GM21737 (cell line): ENCODE data around the gene SPNS3.

Experiments
- ATAC-seq: cut with Tn5 transposase; IDR thresholded peaks from one replicate; pipeline ENCODE4 v1.9.1; 2021; ENCODE audit warnings: mild to moderate bottlenecking, moderate library complexity; ENCODE audit not compliant: unreplicated experiment

The SPNS3 gene

DNA sequence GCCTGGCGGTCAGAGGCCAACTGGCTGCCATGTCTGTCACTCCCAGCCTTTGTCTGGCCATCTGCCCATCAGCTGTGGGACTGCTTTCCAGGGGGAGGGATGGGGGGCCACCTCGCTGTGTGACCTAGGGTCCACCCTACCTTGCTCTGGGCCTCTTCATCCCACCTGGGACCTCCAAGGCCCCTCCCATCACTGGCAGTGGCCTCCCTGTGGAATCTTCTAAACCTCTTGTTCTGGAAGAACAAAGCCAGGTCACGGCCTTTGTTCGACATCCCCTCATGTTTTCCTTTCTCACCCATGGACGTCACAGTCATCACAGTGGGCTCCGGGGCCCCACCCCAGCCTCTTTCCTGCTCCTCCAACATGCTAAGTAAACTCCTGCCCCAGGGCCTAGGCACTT lies 88.9 kb downstream of the SPNS3 start:
- no peak for ATAC-seq

DNA sequence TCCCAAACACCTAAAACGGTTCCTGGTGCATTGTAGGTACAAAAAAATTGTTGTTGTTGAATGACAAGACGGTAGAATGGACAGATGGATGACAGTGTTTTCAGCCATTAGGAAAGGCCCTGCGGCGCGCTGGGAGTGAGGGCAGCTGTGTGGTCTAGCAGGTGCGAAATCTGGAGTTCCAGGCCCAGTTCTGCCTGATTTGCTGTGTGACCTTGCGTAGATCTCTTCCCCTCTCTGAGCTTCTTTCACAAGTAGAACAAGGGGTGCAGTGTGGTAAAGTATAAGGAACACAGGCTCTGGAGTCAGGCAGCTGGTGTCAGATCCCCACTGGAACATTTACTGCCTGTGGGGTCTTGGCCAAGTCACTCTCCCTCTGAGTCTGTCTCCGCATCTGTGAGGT lies 90.2 kb downstream of the SPNS3 start:
- ATAC-seq, result no peak

DNA sequence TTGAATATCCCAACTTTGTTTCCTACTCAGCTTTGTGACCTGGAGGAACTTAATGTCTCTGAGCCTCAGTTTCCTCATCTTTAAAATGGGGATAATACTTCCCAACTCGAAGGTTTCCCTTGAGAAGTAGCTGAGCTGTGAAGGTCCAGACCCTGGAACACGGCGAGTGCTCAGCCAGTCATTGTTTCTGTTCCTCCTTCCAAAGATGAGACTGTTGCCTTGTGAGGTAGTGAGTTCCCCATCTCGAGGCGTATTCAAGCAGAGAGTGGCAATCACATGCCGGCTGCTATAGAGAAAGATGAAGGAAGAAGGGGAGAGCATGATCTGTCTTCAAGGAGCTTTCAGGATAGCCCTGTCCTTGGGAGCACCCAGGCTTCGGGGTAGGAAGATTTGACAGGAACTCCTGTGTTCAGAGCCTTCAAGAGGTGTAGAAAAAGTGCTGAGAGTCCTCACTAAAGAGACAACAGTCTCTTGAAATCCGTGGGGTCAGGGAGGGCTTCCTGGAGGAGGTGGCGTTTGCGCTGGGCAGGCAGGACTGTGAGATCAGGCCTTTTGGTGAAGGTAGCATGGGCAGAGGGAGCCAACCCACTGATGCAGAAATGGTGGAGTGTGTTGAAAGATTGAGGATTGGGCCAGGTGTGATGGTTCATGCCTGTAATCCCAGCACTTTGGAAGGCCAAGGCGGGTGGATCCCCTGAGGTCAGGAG lies 92.1 kb downstream of the SPNS3 start:
- no peak for ATAC-seq

DNA sequence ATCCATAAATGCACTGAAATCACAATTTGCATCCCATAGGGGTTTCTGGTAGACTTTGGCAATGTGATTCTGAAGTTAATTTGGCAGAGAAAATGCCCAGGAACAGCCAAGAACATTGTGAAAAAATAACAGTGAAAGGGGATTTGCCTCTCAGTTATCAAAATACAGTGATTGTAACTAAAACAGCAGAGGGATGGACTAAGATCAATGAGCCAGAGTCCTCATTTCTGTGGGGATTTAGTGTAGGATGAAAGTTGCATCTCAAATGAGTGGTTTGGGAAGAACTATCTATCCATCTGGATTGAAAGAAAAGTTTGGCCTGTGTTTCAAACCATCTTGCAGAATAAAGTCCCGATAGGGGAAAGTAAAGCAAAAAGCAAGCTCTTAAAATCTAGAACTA lies 93.4 kb downstream of the SPNS3 start:
- no peak for ATAC-seq

DNA sequence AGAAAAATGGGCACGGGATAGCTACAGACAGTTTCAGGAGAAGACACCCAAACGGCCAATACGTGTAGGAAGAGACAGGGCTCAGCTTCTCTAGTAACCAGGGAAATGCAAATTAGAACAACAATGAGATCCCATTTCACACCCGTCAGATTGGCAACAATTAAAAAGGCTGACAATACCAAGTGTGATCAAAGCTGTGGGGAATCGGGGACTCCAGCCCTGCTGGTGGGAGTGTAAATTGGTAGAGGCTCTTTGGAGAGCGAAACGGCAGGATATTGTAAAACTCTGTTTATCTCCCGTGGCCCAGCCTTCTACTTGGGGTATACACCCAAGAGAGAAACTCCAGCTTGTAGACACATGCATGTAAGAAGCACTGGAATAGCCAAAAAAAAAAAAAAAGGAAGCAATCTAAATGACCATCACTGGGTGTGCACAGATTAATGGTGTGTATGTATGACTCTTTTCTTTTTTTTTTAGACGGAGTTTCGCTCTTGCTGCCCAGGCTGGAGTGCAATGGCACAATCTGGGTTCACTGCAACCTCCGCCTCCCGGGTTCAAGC lies 93.9 kb downstream of the SPNS3 start:
- ATAC-seq, result no peak

DNA sequence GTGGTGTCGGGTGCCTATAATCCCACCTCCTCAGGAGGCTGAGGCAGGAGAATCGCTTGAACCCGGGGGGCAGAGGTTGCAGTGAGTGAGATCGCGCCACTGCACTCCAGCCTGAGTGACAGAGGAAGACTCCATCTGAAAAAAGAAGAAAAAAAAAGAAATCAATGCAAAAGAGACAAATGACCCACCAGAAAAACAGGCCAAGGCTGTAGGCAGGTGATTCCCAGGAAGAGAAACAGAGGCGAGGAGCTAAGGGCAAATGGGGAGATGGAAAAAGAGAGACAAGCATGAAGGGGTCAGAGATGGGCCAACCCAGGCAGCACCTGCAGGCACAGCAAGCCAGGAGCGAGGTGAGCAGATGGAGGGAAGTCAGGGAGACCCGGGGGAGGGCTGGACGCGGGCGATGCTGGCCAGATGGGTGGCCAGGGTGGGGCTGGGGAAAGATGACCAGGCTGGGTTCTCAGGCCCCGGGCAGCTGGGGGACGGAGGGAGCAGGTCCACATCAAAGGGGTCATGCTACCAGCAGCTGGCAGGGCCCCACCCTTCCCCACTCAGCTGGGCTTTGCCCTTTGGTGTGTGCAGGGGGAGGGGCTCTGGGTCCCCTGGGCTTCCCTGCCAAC lies 95.9 kb downstream of the SPNS3 start:
- no peak for ATAC-seq

DNA sequence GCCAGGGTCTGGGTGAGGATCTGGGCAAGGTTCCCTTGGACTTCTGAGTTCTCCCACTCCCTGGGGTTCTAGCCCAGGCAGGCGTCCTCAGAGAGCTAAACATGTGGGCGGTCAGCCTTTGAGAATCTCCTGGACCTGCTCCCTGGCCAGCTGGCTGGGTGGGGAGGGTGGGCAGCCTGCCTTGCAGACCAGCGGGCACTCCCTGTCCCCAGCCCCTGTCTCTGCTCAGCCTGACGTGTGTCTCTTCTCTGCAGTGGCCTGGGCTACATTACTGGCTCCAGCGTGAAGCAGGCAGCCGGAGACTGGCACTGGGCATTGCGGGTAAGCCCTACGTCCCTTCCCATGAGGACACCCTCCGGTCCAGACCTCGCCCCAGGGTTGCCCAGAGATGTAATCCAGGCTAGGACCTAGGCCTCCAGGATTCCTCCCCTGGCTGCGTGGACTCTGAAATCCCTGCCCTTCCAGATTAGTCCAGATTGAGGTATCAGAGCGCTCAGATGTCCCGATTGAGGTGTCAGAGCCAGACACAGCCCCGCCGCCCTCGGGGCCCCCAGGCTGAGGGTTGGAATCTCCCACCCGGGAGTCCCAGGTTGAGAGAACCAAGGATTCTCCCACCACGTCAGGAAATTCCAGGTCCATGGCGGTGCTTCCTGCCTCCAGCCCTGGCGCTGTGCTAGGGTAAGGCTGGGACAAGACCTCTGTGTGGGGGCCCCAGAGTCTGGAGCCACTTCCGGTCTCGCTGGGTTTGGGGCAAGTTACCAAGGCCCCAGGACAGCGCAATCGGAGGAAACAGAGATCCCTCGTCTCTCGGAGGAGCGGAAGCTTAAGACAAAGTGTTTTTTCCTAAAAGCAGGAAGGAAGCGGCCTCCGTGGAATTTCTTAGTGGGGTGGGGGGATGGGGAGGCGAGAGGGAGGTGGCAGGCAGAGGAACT lies 97.3 kb downstream of the SPNS3 start:
- ATAC-seq, result no peak

DNA sequence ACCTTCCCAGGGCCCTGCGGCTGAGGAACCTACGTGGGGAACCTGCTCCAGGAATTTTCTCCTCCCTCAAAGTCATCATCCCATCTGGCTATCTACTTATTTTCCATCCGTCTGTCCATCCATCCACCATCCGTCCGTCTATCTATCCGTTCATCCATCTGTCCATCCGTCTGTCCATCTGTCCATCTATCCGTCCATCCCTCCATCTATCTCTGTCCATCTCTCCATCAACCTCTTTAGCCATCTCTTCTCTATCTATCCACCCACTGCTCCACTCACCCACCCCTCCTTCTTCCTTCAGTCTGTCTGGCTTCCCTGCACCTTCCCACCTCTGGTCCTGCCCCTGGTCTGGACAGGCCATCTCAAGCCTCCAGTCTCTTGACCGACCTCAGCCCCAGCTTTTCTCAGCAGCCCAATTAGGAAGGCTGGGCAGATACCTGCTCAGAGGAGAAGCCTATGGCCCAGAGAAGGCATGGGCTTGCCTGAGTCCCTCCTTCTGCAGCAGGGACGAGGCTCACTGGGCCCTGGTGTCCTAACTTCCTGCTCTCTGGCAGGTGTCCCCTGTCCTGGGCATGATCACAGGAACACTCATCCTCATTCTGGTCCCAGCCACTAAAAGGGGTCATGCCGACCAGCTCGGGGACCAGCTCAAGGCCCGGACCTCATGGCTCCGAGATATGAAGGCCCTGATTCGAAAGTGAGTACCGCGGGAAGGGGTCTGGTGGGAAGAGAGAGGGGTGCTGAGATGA lies 98.4 kb downstream of the SPNS3 start:
- ATAC-seq, result no peak

DNA sequence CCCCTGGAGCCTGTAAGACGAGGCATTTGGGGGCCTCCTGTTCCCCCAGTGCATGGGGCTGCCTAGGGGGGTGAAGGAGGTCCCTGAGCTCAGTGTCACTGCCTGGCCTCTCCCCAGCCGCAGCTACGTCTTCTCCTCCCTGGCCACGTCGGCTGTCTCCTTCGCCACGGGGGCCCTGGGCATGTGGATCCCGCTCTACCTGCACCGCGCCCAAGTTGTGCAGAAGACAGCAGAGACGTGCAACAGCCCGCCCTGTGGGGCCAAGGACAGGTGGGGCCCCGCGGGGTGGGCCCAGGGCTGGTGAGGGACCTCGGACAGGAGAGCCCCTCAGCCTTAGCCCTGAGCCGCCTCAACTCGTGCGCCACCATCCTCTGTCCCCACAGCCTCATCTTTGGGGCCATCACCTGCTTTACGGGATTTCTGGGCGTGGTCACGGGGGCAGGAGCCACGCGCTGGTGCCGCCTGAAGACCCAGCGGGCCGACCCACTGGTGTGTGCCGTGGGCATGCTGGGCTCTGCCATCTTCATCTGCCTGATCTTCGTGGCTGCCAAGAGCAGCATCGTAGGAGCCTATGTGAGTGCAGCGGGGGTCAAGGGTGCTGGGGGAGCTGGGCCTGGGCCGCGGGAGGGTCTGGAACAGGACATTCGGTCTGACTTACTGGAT lies 99.3 kb downstream of the SPNS3 start:
- ATAC-seq, result no peak

DNA sequence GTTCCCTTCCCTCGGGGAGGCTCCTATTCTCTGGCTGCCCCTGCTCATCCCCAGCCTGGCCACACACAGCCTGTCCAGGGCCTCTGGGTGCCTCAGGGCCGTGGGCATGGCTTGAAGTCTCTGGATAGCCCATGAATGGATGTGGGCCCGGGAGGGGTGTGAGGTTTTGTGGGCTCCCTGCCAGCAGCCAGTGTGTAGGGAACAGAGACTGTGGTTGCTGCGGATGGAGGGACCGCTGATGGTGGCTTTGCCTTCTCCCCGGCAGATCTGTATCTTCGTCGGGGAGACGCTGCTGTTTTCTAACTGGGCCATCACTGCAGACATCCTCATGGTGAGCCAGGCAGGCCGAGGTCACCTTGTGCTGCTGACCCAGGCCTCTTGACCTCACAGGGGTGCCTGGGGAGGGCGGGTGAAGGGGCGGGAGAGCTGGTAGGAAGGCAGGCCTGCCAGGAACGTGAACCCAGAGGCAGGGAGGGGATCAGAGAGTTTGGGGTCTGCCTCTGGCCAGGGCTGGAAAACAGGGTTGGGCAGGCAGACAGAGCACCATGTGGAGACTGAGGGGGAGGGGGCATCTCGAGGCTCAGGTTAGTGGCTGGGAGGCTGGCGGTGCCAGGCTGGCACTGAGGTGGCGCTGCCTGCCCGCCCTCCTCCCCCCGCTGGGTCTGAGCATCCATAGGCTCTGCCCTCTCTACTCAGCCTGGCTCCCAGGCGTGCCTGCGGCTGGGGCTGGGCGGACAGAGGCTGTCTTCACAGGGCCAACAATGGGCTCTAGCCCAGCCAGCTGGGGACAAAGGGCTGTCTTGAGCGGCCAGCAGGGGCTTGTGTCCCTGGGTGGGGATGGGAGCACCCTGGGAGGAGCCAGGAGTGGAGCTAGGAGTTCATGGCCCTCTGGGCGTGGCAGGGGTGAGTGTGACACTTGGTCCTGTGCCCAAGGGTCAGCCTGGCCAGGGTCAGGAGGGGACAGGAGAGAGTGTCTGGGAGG lies 100.1 kb downstream of the SPNS3 start:
- ATAC-seq, result no peak

DNA sequence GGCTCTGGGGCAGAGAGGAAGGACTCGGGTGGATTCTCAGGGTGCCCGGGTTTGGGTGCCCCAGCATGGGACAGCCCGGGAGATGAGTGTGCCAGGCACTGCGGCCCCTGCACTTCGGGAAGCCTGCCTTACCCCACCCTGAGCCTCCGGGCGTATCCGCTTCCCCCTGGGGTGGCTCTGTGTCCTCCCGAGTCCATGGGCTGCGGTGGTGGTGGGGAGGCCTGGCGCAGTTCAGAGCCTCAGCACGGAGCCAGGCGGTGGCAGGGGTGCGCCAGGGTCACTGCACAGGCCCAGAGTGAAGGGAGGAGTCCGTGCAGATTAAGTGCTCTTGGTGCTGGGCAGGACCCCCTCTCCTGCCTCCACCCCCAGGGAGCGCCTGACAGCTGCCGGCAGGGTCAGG lies 100.8 kb downstream of the SPNS3 start:
- ATAC-seq, result no peak

DNA sequence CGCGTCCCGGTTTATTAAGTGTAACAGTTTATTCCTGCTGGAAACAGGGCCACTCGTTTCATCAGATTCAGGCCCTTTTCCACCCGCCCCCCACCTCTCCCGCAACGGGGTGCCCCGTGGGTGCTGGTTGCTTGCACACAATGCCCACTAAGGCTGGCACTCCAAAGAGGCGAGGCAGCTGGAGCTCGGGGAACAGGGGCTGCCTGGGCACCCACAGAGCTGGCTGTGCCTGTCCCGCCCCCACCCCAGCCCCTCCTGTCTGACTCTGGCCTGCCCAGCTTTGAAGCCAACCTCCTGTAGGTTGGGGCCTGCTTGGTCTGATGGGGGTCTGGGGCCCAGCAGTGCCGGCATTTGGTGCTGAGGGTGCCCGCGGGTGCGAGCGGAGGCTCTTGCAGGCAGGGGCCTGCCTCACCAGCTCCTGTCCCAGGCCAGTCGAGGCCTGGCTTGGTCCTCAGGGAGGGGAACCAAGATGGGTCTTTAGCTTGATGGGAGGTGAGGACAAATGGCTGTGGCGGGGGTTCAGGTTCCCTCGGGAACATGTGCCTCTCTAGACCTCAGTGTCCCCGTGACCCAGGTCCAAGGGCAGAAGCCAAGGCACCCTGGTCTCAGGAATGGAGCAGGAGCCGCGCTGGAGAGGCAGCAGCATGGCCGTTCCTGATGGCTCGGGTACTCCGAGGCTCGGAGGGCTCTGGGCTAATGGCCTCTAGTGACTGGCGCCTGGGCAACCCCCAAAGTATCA lies 101.4 kb downstream of the SPNS3 start:
- no peak for ATAC-seq

DNA sequence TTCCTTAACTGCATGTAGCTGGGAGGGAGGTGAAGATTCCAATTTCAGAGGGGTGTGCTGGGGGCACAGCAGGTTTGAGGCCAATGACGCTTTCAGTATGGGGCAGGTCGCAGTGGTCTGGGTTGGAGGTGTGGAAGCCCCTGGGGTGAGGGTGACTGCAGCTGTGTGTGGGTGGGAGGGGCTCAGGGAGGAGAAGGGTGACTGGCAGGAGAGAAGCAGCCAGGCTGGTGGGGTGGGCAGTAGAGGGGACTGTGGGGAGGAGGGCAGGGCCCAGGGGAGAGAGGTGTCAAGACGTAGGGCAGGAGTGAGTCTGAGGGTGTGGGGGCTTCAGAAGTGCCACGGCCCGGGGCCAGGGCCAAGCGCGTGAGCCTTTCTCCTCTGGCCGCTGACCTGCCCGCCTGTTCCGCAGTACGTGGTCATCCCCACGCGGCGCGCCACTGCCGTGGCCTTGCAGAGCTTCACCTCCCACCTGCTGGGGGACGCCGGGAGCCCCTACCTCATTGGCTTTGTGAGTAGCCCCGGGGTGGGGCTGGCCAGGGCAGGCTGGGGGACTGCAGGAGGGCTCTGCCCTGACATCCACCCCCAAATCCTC lies 102.0 kb downstream of the SPNS3 start:
- ATAC-seq, result no peak

DNA sequence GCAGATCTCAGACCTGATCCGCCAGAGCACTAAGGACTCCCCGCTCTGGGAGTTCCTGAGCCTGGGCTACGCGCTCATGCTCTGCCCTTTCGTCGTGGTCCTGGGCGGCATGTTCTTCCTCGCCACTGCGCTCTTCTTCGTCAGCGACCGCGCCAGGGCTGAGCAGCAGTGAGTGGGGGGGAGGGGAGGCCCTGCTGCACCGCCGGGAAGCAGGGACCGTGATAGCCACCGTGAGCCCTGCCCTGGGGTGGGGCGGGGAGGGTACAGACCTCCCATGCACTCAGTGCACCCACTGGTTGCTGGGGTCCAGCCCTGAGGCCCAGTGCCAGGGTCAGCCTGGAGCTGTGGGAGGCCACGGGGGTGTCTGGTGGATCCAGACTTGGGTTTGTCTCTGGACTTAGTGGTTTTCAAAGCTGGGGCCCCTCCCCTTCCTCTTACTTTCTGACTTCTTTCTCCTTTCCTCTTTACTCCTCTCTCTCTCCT lies 102.6 kb downstream of the SPNS3 start:
- no peak for ATAC-seq

DNA sequence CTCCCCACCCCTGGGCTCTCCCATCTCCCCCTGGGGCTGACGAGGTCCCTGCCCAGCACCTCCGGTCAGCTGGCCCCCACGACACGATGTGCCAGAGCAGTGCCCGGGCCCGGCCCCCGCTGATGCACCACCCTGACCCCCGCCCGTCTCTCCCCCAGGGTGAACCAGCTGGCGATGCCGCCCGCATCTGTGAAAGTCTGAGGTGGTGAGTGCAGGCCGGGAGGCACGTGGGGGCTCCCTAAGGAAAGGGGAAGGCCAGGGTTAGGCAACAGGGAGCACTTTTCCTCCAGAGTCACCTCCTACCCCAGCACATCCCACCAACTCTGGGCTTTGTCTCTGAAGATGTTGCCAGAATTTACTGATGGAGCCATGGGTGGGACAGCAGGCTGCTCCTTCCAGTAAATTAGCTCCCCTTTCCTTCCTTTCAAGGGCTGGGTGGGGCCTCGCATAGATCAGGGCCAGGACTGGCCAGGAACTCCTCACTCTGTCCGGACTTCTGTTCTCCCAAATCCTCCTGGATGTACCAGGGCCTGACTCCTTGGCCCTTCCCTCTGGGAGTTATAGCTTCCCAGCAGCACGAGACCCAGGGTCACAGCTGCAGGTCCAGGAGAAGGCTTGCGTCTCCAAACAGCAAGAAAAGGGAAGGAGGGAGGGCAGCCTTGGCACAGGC lies 103.1 kb downstream of the SPNS3 start:
- no peak for ATAC-seq
